H1 (cell line): Measurements from ENCODE around the gene CLEC16A. TPM values are rescaled to one million over a fixed set of nuclear protein-coding genes. Genes with fewer than 3 reads are reported as not detected.

Source experiments
- CTCF ChIA-PET: fragments of 300-600 bp; sonication (Branson Sonifier 250); formaldehyde crosslinking; loops from one replicate; lab custom pipeline; 2021; ENCODE audit not compliant: partially characterized antibody; lab: Charles Lee
- POLR2A ChIA-PET: fragments of 300-600 bp; sonication (Branson Sonifier 250); formaldehyde crosslinking; loops from one replicate; lab custom pipeline; 2021; ENCODE audit warnings: inconsistent platforms; ENCODE audit not compliant: partially characterized antibody; lab: Charles Lee
- DNase-seq, 2 experiments: peaks; one replicate each; pipeline versions ENCODE4 v3.0.0 to v3.0.0-alpha.2; 2010 to 2022; ENCODE audit warnings: low spot score in 2 of 2, low read depth in 1 of 2, mixed read lengths in 1 of 2
- FAIRE-seq: peaks from 2 replicates; lab custom pipeline; 2011; peaks lifted over from hg19 to GRCh38; lab: Jason Lieb, UNC
- H2AFZ ChIP-seq: 2 replicates; pipeline ENCODE4 v1.8.1; 2012; ENCODE audit warnings: low read length, inconsistent platforms
- H2AK5ac ChIP-seq: 2 replicates; pipeline ENCODE4 v1.6.1; 2013; ENCODE audit warnings: low read depth, low read length
- H2BK120ac ChIP-seq: replicated peaks from 2 replicates; pipeline ENCODE3; 2013; ENCODE audit warnings: low read depth, low read length, inconsistent platforms
- H2BK12ac ChIP-seq: 2 replicates; pipeline ENCODE4 v1.6.1; 2013; ENCODE audit warnings: low read depth, low read length
- H2BK15ac ChIP-seq: 2 replicates; pipeline ENCODE4 v1.6.1; 2013; ENCODE audit warnings: low read length
- H2BK20ac ChIP-seq: 2 replicates; pipeline ENCODE4 v1.6.1; 2013; ENCODE audit warnings: low read length
- H2BK5ac ChIP-seq: 2 replicates; pipeline ENCODE4 v1.6.1; 2013; ENCODE audit warnings: low read depth, low read length
- H3K14ac ChIP-seq: 2 replicates; pipeline ENCODE4 v1.6.1; 2013; ENCODE audit warnings: inconsistent platforms; ENCODE audit not compliant: insufficient read length
- H3K18ac ChIP-seq: 2 replicates; pipeline ENCODE4 v1.6.1; 2013; ENCODE audit warnings: low read length; ENCODE audit errors: extremely low read depth
- H3K23ac ChIP-seq: 2 replicates; pipeline ENCODE4 v1.6.1; 2013; ENCODE audit warnings: inconsistent platforms; ENCODE audit not compliant: insufficient read length
- H3K23me2 ChIP-seq: 2 replicates; pipeline ENCODE4 v1.6.1; 2013; ENCODE audit warnings: low read depth, low read length
- H3K27ac ChIP-seq: 2 replicates; pipeline ENCODE4 v1.6.1; 2011; ENCODE audit warnings: low read depth, low read length, inconsistent platforms
- H3K27me3 ChIP-seq, 4 experiments: replicated peaks in 1 of 4; 1 replicate in 1 of 4; 2 replicates in 3 of 4; pipeline versions ENCODE4 v1.6.1 to v1.8.1; 2011 to 2013; ENCODE audit warnings: low read length in 3 of 4, mild to moderate bottlenecking in 3 of 4, inconsistent platforms in 2 of 4, mixed read lengths in 2 of 4, moderate library complexity in 1 of 4; ENCODE audit not compliant: control insufficient read depth in 3 of 4, insufficient read depth in 3 of 4; ENCODE audit errors: extremely low read depth in 1 of 4
- H3K36me3 ChIP-seq, 4 experiments: 2 replicates each; pipeline versions ENCODE4 v1.6.1 to v1.8.1; 2011 to 2013; ENCODE audit warnings: mild to moderate bottlenecking in 4 of 4, low read length in 3 of 4, moderate library complexity in 2 of 4, control low read depth in 1 of 4, inconsistent platforms in 1 of 4; ENCODE audit not compliant: insufficient read depth in 4 of 4, control insufficient read depth in 2 of 4
- H3K4ac ChIP-seq: replicated peaks from 2 replicates; pipeline ENCODE3; 2013; ENCODE audit warnings: low read length, low read depth, mixed read lengths, inconsistent platforms; ENCODE audit not compliant: insufficient read length
- H3K4me1 ChIP-seq, 4 experiments: replicated peaks in 1 of 4; 1 replicate in 1 of 4; 2 replicates in 3 of 4; pipeline versions ENCODE4 v1.6.1 to v1.8.1; 2011 to 2013; ENCODE audit warnings: low read length in 3 of 4, inconsistent platforms in 2 of 4, mixed read lengths in 1 of 4; ENCODE audit not compliant: insufficient read depth in 4 of 4, control insufficient read depth in 3 of 4
- H3K4me2 ChIP-seq, 2 experiments: 2 replicates each; pipeline versions ENCODE4 v1.6.1 to v1.8.1; 2011 to 2013; ENCODE audit warnings: low read depth in 2 of 2, low read length in 2 of 2, control low read depth in 1 of 2, inconsistent platforms in 1 of 2, mild to moderate bottlenecking in 1 of 2; ENCODE audit not compliant: insufficient read depth in 1 of 2
- H3K4me3 ChIP-seq, 4 experiments: fragments of 200-600, 300-600 bp in 1 of 4; sonication (generic), shearing (Covaris generic), sonication (Bioruptor Twin) in 1 of 4; 2 replicates each; pipeline versions ENCODE4 v1.5.1 to v1.8.1; 2011 to 2016; ENCODE audit warnings: low read length in 4 of 4, low read depth in 3 of 4, control low read depth in 2 of 4, inconsistent platforms in 2 of 4, mild to moderate bottlenecking in 2 of 4, mixed read lengths in 1 of 4, moderate library complexity in 1 of 4; ENCODE audit not compliant: insufficient read depth in 2 of 4; ENCODE audit errors: extremely low read depth in 1 of 4
- H3K56ac ChIP-seq: replicated peaks from 2 replicates; pipeline ENCODE3; 2013; ENCODE audit warnings: low read depth, mild to moderate bottlenecking, mixed read lengths, low read length, inconsistent platforms; ENCODE audit not compliant: insufficient read length
- H3K79me1 ChIP-seq: 2 replicates; pipeline ENCODE4 v1.6.1; 2013; ENCODE audit warnings: low read depth, low read length, control low read depth
- H3K79me2 ChIP-seq, 2 experiments: 2 replicates each; pipeline versions ENCODE4 v1.6.1 to v1.8.1; 2012 to 2013; ENCODE audit warnings: low read length in 2 of 2, mild to moderate bottlenecking in 2 of 2, inconsistent platforms in 1 of 2; ENCODE audit not compliant: insufficient read depth in 2 of 2, control insufficient read depth in 1 of 2
- H3K9ac ChIP-seq, 4 experiments: replicated peaks in 1 of 4; 1 replicate in 1 of 4; 2 replicates in 3 of 4; pipeline versions ENCODE4 v1.6.1 to v1.8.1; 2011 to 2013; ENCODE audit warnings: low read depth in 3 of 4, low read length in 3 of 4, control low read depth in 2 of 4, mild to moderate bottlenecking in 2 of 4, moderate library complexity in 2 of 4, inconsistent platforms in 1 of 4; ENCODE audit errors: extremely low read depth in 1 of 4
- H3K9me3 ChIP-seq, 2 experiments: 2 replicates each; pipeline versions ENCODE4 v1.6.1 to v1.8.1; 2012 to 2013; ENCODE audit warnings: mild to moderate bottlenecking in 2 of 2, moderate library complexity in 2 of 2, control low read depth in 1 of 2, inconsistent platforms in 1 of 2, low read depth in 1 of 2, low read length in 1 of 2, mixed read lengths in 1 of 2; ENCODE audit not compliant: insufficient read depth in 2 of 2
- H4K20me1 ChIP-seq, 2 experiments: replicated peaks in 1 of 2; 2 replicates each; pipeline versions ENCODE3 to v1.8.1; 2011 to 2013; ENCODE audit warnings: inconsistent platforms in 2 of 2, low read length in 2 of 2, mild to moderate bottlenecking in 1 of 2; ENCODE audit not compliant: insufficient read depth in 2 of 2, control insufficient read depth in 1 of 2
- H4K5ac ChIP-seq: 2 replicates; pipeline ENCODE4 v1.6.1; 2013; ENCODE audit warnings: low read length, low read depth, mixed read lengths, inconsistent platforms; ENCODE audit not compliant: insufficient read length
- H4K8ac ChIP-seq: 2 replicates; pipeline ENCODE4 v1.8.0; 2013; ENCODE audit warnings: mild to moderate bottlenecking, moderate library complexity, low read length, inconsistent platforms; ENCODE audit not compliant: insufficient read depth; ENCODE audit errors: extremely low read depth
- H4K91ac ChIP-seq: replicated peaks from 2 replicates; pipeline ENCODE3; 2013; ENCODE audit warnings: low read length, mixed read lengths, inconsistent platforms; ENCODE audit not compliant: insufficient read length
- BRCA1 ChIP-seq: IDR thresholded peaks from 2 replicates; pipeline ENCODE4 v1.6.1; 2012; ENCODE audit warnings: low read depth, low read length, improper control_type of control experiment
- EZH2 ChIP-seq: fragments of 200-600 bp; sonication (generic); IDR thresholded peaks from 2 replicates; pipeline ENCODE4 v1.7.1; 2012; ENCODE audit warnings: low read depth, mild to moderate bottlenecking, moderate library complexity, low read length, inconsistent platforms; ENCODE audit not compliant: severe bottlenecking
- RFX5 ChIP-seq: IDR thresholded peaks from 2 replicates; pipeline ENCODE4 v1.6.1; 2011; ENCODE audit warnings: low read depth, low read length, improper control_type of control experiment, borderline replicate concordance
- SIRT6 ChIP-seq: IDR thresholded peaks from one replicate; pipeline ENCODE4 v1.7.1; 2012; ENCODE audit warnings: low read length, inconsistent platforms
- SP4 ChIP-seq: IDR thresholded peaks from 2 replicates; pipeline ENCODE4 v1.6.1; 2012; ENCODE audit warnings: low read length, inconsistent platforms
- TBP ChIP-seq: IDR thresholded peaks from 2 replicates; pipeline ENCODE4 v1.6.1; 2011; ENCODE audit warnings: low read depth, low read length, improper control_type of control experiment
- TEAD4 ChIP-seq: IDR thresholded peaks from 2 replicates; pipeline ENCODE4 v1.6.1; 2012; ENCODE audit warnings: low read depth, low read length, inconsistent platforms, mixed read lengths
- WGBS, 2 experiments: shearing (Covaris generic) in 1 of 2; methylation state at CpG; one replicate each; pipeline versions ENCODE4 v1.1.6 to v1.1.7; 2013 to 2015; ENCODE audit warnings: low lambda C conversion rate in 2 of 2, mixed read lengths in 2 of 2, inconsistent platforms in 1 of 2, low coverage in 1 of 2, missing lambda C conversion rate in 1 of 2; ENCODE audit not compliant: insufficient replicate concordance in 2 of 2, insufficient coverage in 1 of 2, insufficient read length in 1 of 2; ENCODE audit errors: extremely low coverage in 1 of 2, missing lambda C conversion rate in 1 of 2; 5-methylcytosine and 5-hydroxymethylcytosine counted together
- polyA plus RNA-seq, 7 experiments: library from polyadenylated mRNA; depleted of rRNA in 3 of 7; stranded (reverse) in 5 of 7; unstranded in 2 of 7; fragments of >200 nt in 5 of 7; fragments of 200-250 nt in 2 of 7; gene quantifications; 1 replicate in 5 of 7; 2 replicates in 1 of 7; 4 replicates in 1 of 7; pipeline versions ENCODE4 v1.2.1 to v1.2.3, GENCODE V29; 2011 to 2013; ENCODE audit warnings: missing spikeins in 2 of 7, mixed read lengths in 2 of 7
- total RNA-seq: library from RNA; stranded (reverse); fragmentation: NEBNext Ultra II Directional; extraction: Animal tissue kit (Norgen Biotek cat#: 25700); gene quantifications from 2 replicates; pipeline ENCODE4 v1.2.1, GENCODE V29; 2021

CLEC16A gene
- total and polyA plus RNA-seq, 2 of the 8 experiments (the other 6 are each of a cell fraction or from before 2014, with no cell fraction given) = 7.6 to 19.3 TPM

- Histone ChIP-seq H3K79me2 (no peaks in the 10 kb centered on the region), H3K14ac (no peak overlapping the region), H4K8ac (no peak overlapping the region), H3K4me3 (no peak overlapping the region), H3K23ac (no peak overlapping the region), H3K18ac (no peak overlapping the region), H3K4me1 (peaks cover 0 to 5% (median 4%) of the 10 kb centered on the region in 4 experiments; a peak in 4 of 7 replicates), H2AK5ac (no peak overlapping the region), H4K5ac (no peak overlapping the region), H4K91ac (no peak overlapping the region), H3K4me2 (no peak overlapping the region), H2BK5ac (no peak overlapping the region), H3K9ac (no peak overlapping the region), H2BK120ac (no peak overlapping the region), H3K27me3 (no peaks in the 10 kb centered on the region), H2BK20ac (no peak overlapping the region), H3K27ac (no peak overlapping the region), H3K23me2 (no peaks in the 10 kb centered on the region), H3K36me3 (peaks cover 0 to 4% (median 1%) of the 10 kb centered on the region in 4 experiments; a peak in 2 of 8 replicates), H3K79me1 (no peaks in the 10 kb centered on the region; the same call in 1 of the 2 replicates), H3K4ac (no peak overlapping the region), H2BK12ac (no peak overlapping the region), H2BK15ac (no peak overlapping the region), H2AFZ (no peak overlapping the region), H3K9me3 (no peaks in the 10 kb centered on the region), H4K20me1 (peaks cover 0 to 2% of the 10 kb centered on the region in 2 experiments), H3K56ac (no peak overlapping the region)
- FAIRE-seq (no peak), DNase-seq (peak in 1 of 2 experiments; percentile 38)
- ChIA-PET POLR2A (interaction anchor here (0.6 to 1.1 kb wide), 4 partner anchors 12 to 206 kb away, joined by 3 to 4 read pairs (median 3); no protein-coding TSS in a partner anchor), CTCF (interaction anchor here (0.7 to 2.8 kb wide), 11 partner anchors 16 to 322 kb away, joined by 3 to 14 read pairs (median 4); no protein-coding TSS in a partner anchor)
- TF ChIP-seq EZH2 (no peak), BRCA1 (no peak), SP4 (no peak), TBP (no peak), RFX5 (no peak), SIRT6 (no peak), TEAD4 (peak; percentile 50; the same call in 1 of the 2 replicates)
- WGBS, 2 experiments = 74% methylated on average over 3 of the region's 3 CpGs; no CpG with 5 or more reads in 1 of the 2 experiments
Measured at GRCh38 chr16:11049396-11050059, 105.2 kb downstream of the CLEC16A start.
